ENCODE measurements around the gene EXOC2. TPM values are rescaled to one million over a fixed set of nuclear protein-coding genes. Genes with fewer than 3 reads are reported as not detected.

The EXOC2 gene
- total RNA-seq, 1 donor from 2014 or later = 46.5 TPM

DNA sequence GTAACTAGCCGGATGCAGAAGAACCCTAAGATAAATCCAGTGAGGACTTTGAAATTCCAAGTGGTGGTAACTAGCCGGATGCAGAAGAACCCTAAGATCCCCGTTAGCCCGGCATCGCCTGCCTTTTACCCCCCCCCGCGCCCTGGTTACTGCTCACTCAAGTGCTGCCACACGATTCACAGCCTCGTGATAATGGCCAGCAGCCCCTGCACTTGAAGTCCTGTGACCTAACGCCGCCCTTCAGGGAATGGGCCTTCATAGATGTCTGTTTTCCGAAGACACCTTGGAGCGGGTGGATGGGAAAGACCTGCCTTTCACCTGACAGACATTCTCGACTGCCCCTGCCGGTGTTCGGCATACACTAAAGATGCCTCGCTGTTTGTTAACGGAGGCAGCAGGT is 163.9 kb downstream of the EXOC2 start:
- H3K27me3 Mint-ChIP-seq (ENCODE audit: insufficient read depth, low read depth) = peaks cover 4% of the 10 kb centered on the region
- H3K4me1 Mint-ChIP-seq = no peaks in the 10 kb centered on the region
- peaks cover 10% of the 10 kb centered on the region for H3K36me3 Mint-ChIP-seq

GRCh38 chr6:527989-528673 is 164.8 kb downstream of the EXOC2 start:
- Histone ChIP-seq H3K27ac (no peak overlapping the region), H3K79me2 (ENCODE audit: low read depth) (no peaks in the 10 kb centered on the region), H2AFZ (replicated peaks) (no peak overlapping the region), H3K36me3 (peaks cover 2% of the 10 kb centered on the region), H3K27me3 (no peaks in the 10 kb centered on the region), H3K9me3 (ENCODE audit: low read depth) (no peaks in the 10 kb centered on the region), H3K4me3 (no peak overlapping the region), H3K4me2 (no peak overlapping the region), H3K9ac (no peak overlapping the region), H3K4me1 (no peaks in the 10 kb centered on the region), H3F3A (ENCODE audit: low read depth) (no peaks in the 10 kb centered on the region), H4K20me1 (ENCODE audit: low read depth) (no peaks in the 10 kb centered on the region)
- H3K27ac Mint-ChIP-seq = no peak overlapping the region
- no peaks in the 10 kb centered on the region for H3K4me1 Mint-ChIP-seq
- DNase-seq (ENCODE audit: low spot score) = no peak
- no peak overlapping the region for H3K4me3 Mint-ChIP-seq
- peaks cover 4% of the 10 kb centered on the region for H3K27me3 Mint-ChIP-seq (ENCODE audit: insufficient read depth, low read depth)
- no peaks in the 10 kb centered on the region for H3K9me3 Mint-ChIP-seq
- TF ChIP-seq, protein P1, sequence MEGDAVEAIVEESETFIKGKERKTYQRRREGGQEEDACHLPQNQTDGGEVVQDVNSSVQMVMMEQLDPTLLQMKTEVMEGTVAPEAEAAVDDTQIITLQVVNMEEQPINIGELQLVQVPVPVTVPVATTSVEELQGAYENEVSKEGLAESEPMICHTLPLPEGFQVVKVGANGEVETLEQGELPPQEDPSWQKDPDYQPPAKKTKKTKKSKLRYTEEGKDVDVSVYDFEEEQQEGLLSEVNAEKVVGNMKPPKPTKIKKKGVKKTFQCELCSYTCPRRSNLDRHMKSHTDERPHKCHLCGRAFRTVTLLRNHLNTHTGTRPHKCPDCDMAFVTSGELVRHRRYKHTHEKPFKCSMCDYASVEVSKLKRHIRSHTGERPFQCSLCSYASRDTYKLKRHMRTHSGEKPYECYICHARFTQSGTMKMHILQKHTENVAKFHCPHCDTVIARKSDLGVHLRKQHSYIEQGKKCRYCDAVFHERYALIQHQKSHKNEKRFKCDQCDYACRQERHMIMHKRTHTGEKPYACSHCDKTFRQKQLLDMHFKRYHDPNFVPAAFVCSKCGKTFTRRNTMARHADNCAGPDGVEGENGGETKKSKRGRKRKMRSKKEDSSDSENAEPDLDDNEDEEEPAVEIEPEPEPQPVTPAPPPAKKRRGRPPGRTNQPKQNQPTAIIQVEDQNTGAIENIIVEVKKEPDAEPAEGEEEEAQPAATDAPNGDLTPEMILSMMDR (IDR thresholded peaks at IDR 0.05) = no peak
- TF ChIP-seq EZH2 (IDR thresholded peaks at IDR 0.05) (no peak), EZH2phosphoT487 (IDR thresholded peaks at IDR 0.05) (no peak)
- peaks cover 12% of the 10 kb centered on the region for H3K36me3 Mint-ChIP-seq

More for the DNA sequence above, 163.9 kb downstream of the EXOC2 start:
- Histone ChIP-seq H3F3A (ENCODE audit: low read depth) (no peaks in the 10 kb centered on the region), H3K4me3 (no peak overlapping the region), H3K4me1 (no peaks in the 10 kb centered on the region), H3K27ac (no peak overlapping the region), H3K36me3 (no peaks in the 10 kb centered on the region), H3K4me2 (no peak overlapping the region), H3K9me3 (ENCODE audit: low read depth) (no peaks in the 10 kb centered on the region), H3K9ac (no peak overlapping the region), H4K20me1 (ENCODE audit: low read depth) (no peaks in the 10 kb centered on the region), H3K27me3 (no peaks in the 10 kb centered on the region), H2AFZ (replicated peaks) (no peak overlapping the region), H3K79me2 (ENCODE audit: low read depth) (no peaks in the 10 kb centered on the region)
- no peak overlapping the region for H3K4me3 Mint-ChIP-seq
- no peak for DNase-seq (ENCODE audit: low spot score)
- H3K9me3 Mint-ChIP-seq = no peaks in the 10 kb centered on the region
- H3K27ac Mint-ChIP-seq = no peak overlapping the region
- TF ChIP-seq, protein P1 (IDR thresholded peaks at IDR 0.05) = no peak
- no peak for TF ChIP-seq EZH2 (IDR thresholded peaks at IDR 0.05)
- no peak for TF ChIP-seq EZH2phosphoT487 (IDR thresholded peaks at IDR 0.05)

DNA sequence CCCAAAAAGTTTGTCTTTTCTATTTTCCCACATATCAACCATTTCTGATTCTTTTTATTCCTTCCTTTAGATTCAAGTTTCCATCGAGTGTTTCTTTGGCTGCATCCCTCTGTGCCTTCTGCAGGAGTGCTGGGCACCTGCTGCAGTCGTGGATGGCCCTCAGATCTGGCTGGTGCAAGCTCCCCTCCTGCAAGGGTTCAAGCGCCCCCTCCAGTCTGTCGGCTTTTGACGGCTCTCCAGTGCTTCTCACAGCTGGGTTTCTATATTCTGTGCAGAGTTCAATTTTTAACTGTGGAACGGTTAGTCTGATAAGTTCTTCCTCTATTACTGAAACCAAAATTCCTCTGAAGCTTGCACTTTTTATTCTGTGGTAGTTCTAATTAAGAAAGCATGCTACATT is 168.1 kb downstream of the EXOC2 start:
- Histone ChIP-seq H3F3A (ENCODE audit: low read depth) (no peaks in the 10 kb centered on the region), H3K4me1 (no peaks in the 10 kb centered on the region), H3K4me3 (no peak overlapping the region), H3K9ac (no peak overlapping the region), H3K79me2 (ENCODE audit: low read depth) (no peaks in the 10 kb centered on the region), H3K4me2 (no peak overlapping the region), H3K27ac (no peak overlapping the region), H4K20me1 (ENCODE audit: low read depth) (no peaks in the 10 kb centered on the region), H2AFZ (replicated peaks) (no peak overlapping the region), H3K9me3 (ENCODE audit: low read depth) (no peaks in the 10 kb centered on the region), H3K27me3 (no peaks in the 10 kb centered on the region), H3K36me3 (peaks cover 2% of the 10 kb centered on the region)
- TF ChIP-seq EZH2phosphoT487 (IDR thresholded peaks at IDR 0.05) = no peak
- TF ChIP-seq, protein P1 (IDR thresholded peaks at IDR 0.05) = peak; percentile 39
- no peak overlapping the region for H3K4me3 Mint-ChIP-seq
- H3K4me1 Mint-ChIP-seq = peaks cover 2% of the 10 kb centered on the region
- peaks cover 26% of the 10 kb centered on the region for H3K36me3 Mint-ChIP-seq
- no peak overlapping the region for H3K27ac Mint-ChIP-seq
- peaks cover 4% of the 10 kb centered on the region for H3K27me3 Mint-ChIP-seq (ENCODE audit: insufficient read depth, low read depth)
- peaks cover 10% of the 10 kb centered on the region for H3K9me3 Mint-ChIP-seq
- DNase-seq (ENCODE audit: low spot score) = peak; percentile 43
